HG03457 (cell line): ENCODE results near the gene EXD3.

Source experiments
- ATAC-seq: cut with Tn5 transposase; IDR thresholded peaks from one replicate; pipeline ENCODE4 v1.9.1; 2021; ENCODE audit warnings: moderate number of reproducible peaks; ENCODE audit not compliant: unreplicated experiment

The EXD3 gene

DNA sequence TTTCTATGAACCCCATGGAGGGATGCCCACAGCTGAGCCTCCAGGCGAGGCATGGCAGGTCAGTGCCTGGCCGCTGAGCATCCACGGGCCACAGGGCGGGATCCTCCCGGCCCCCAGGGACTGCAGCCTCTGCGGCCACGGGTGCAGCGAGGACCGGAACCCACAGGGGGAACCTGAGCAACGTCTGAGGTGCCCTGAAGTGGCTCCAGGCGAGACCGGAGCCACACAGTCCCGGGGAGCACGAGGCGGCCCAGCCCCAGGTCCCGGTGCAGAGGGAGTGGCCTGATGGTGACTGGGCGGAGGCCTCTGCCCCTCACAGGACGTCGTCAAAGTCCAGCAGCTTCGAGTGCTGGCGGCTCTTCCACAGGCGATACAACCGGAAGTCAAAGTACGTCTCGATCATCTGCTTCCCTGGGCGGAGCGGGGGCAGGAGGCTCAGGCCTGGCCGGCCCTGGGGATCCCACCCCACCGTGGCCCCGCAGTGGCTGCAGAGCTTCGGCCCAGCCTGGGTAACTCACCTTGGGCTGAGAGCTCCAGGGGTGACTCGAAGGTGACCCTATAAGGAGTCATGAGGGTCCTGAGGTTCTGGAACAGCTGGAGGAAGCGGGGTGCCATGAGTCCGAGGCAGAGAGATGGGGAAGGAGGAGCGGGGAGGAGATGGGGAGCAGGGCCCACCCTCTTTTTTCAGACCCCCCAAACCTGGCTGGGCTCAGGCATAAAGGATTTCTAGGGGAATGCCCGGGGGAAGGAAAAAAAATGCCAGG is 26.3 kb upstream of the EXD3 start:
- no peak for ATAC-seq

DNA sequence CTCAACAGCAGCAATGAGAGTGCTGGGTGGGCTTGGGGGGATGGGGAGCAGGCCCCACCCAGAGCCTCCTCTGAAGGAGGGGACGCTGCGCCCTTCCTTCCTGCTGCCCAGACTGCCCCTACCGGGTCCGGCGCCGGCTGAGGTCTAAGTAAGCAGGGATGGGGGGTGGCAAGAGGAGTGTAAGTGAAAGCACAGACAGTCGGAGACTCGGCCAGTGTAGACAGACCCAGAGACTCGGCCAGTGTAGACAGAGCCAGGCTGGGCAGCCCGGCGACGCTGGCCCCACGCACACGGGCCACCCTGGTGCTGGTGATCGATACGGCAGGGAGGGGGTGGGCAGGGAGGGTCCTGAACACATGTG is 25.6 kb upstream of the EXD3 start:
- no peak for ATAC-seq

- no peak for ATAC-seq
Measured at GRCh38 chr9:137447722-137448601, 25.0 kb upstream of the EXD3 start.

DNA sequence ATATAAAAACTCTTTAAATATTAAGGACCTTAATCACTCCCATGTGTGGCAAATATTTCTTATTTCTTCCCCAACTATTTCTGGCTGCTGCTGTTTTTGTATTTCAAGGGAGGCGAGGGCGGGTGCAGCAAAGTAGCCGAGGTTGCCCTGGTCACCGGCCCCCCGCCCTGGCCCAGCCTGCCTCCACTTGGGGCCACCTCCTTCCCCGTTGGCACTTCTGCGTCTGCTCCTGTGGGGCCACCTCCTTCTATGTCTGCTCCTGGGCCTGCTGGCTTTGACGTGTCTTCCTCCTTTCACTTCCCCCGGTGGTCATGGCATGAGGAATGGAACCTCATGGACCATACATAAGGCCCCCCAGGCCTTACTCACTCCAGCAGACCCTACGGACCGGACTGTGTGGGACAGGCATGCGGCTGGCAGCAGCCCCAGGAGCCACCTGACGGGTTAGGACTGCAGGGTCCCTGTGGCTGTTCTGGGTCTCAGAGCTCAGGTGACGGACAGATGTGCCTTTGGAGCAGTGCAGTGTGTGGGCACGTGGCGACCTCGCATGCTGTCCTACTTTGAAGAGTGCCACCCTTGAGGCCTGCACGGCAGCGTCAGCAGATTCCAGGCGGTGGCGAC is 24.0 kb upstream of the EXD3 start:
- no peak for ATAC-seq

- ATAC-seq = no peak
Measured at GRCh38 chr9:137445930-137446431, 23.0 kb upstream of the EXD3 start.

- no peak for ATAC-seq
Measured at GRCh38 chr9:137445275-137445807, 22.4 kb upstream of the EXD3 start.

DNA sequence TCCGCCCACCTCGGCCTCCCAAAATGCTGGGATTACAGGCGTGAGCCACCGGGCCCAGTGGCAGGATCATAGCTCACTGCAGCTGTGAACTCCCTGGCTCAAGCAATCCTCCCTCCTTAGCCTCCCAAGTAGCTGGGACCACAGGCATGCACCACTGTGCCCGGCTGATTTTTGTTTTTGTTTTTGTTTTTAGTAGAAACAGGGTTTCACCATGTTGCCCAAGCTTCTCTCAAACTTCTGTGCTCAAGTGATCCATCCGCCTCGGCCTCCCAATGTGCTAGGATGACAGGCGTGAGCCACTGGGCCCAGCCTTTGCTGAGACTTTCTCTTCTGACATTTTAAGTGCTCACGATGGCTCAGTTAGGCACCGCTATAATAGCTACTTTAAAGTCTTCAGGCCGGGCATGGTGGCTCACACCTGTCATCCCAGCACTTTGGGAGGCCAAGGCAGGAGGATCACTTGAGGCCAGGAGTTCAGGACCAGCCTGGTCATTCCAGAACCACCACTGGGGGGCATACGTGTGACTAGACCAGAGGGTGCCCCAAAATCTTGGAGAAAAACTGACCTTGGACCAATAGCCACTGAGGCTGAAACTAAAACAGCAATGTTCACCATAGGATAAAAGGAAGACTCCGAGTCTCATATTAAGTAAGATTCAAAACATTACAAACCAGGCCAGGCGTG is 21.3 kb upstream of the EXD3 start:
- ATAC-seq = no peak

DNA sequence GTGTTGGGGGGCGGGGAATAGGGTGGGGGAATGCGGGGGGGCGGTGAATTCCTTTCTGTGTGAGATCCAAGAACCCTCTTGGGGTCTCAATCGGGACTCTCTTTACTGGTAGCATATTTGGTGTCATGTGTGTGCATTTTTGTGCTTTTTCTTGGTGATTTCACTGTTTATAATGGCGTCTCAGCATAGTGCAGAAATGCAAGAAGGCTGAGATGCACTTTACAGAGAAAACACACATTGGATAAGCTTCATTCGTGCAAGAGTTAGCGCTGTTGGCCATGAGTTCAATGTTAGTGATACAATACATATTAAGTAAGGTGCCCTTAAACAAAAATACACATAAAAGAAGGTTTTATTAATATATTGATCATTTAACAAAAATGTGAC is 19.0 kb upstream of the EXD3 start:
- no peak for ATAC-seq

GRCh38 chr9:137441289-137441934 is 18.4 kb upstream of the EXD3 start, which contains the start of gene ENTPD8:
Gene ENTPD8, minus strand, starts transcription at chr9:137441357. Its CDS starts 3,072 bp downstream, at chr9:137438285.
- no peak for ATAC-seq

DNA sequence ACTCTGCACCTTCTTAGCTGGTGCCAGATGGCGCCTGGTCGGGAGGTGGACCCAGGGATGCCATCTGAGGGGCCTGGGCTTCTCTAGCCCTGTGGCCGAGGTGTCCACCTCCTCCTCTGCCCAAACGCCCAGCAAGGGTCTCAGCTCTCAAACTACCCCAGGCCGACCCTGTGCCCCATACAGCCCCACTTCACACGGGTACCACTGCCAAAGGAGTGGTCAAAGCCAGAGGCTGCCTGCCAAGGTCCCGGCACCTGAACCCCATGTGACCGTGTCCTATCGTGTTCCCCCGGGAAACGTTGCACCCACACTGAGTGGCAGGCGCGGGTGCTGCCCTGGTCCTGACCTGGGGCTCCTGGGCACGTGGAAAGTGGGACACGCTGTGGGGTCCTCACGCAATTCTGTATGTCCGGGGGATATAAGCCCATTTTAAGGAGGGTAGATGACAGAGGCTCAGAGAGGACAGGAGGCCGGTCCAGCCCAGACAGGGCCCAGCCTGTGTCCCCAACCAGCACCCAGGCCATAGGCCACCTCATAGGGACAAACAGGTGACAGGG is 16.3 kb upstream of the EXD3 start:
- no peak for ATAC-seq

GRCh38 chr9:137438591-137439157 is 15.7 kb upstream of the EXD3 start:
- no peak for ATAC-seq

DNA sequence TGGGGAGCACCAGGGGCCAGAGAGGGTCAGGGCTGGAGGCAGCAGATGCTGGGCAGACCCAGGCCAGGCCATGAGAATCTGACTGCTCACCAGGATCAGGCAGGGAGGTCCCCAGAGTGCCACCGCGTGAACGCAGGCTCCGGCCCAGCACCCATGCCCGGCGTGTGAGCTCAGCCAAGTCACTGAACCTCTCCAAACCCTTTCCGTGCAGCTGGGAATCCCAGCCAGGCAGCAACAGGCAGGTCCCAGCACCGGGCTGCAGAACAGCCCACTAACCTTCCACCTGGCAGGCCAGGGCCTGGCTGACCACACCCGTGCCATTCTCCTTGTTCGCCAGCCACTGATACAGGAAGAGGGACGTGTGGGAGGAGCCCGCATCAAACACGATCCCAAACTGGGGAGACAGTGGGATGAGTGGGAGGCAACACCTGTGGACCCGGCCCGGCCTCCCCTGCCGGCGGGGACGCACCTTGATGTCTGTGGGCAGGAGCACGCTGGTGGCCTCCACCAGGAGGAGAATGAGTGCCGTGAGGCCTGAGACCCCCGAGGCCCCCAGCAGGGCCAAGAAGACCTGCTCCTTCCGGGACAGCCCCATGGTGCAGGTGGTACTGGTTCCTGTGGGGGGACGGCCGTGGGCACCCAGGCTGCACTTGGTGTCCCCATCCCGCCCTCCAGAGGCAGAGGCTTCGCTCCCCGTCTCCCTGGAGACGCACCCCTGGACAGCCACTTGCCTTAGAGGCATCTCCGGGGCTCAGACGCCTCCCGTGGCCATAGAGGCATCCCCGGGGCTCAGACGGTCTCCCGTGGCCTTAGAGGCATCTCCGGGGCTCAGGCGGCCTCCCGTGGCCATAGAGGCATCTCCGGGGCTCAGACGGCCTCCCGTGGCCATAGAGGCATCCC is 15.0 kb upstream of the EXD3 start:
- no peak for ATAC-seq

GRCh38 chr9:137436761-137437600 is 14.0 kb upstream of the EXD3 start:
- ATAC-seq = no peak

DNA sequence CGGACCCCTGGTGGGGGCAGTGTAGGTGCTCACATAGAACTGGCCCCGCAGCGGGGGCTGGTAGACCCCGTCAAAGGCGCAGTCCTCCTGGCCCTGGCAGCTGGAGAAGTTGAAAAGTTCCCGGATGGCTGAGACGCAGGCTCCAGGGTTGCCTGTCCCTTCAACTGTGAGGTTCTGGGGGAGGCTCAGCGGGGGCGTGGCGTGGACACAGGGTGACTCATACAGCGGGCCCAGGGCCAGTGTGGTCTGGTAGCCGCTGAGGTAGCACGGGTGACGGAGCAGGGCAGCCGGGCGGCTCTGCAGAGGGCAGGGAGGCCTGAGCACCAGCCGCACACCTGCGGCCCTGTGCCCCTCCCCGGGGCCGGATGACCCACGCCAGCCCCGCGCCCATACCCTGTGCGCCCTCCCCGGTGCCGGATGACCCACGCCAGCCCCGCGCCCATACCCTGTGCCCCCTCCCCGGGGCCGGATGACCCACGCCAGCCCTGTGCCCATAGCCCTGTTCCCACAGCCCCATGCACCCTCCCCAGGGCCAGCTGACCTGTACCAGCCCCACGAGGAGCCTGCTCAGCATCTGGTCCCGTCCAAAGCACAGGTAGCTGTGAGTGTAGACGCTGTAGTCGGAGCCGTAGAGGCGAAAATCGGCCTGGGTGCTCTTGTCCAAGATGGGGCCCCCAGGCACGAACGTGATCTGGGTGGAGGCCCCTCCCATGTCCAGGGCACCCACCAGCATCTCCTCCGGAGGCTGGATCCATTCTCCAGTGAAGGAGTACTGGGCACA is 13.2 kb upstream of the EXD3 start:
- no peak for ATAC-seq

GRCh38 chr9:137435381-137435891 is 12.5 kb upstream of the EXD3 start:
- ATAC-seq = no peak

GRCh38 chr9:137434498-137435380 is 11.8 kb upstream of the EXD3 start:
- ATAC-seq = no peak
